Panc1 (cell line): ENCODE results near the gene TBKBP1. TPM values are rescaled to one million over a fixed set of nuclear protein-coding genes. Genes with fewer than 3 reads are reported as not detected.

ENCODE experiments used
- ATAC-seq: fragments of 200-7000 bp; cut with Tn5 transposase; 2 replicates; pipeline ENCODE4 v1.9.1; 2020; ENCODE audit warnings: mild to moderate bottlenecking, moderate library complexity
- BruUV-seq: library from RNA; stranded (reverse); fragments of 400-500 nt; replicated peaks from 2 replicates; lab custom pipeline; 2021; lab: Mats Ljungman, UMichigan
- CTCF ChIA-PET: fragments of 300-600 bp; sonication (Branson Sonifier 250); formaldehyde crosslinking; loops from one replicate; lab custom pipeline; 2022; ENCODE audit warnings: antibody characterized with exemption; lab: Charles Lee
- POLR2A ChIA-PET: fragments of 300-600 bp; sonication (Branson Sonifier 250); formaldehyde crosslinking; loops from one replicate; lab custom pipeline; 2022; ENCODE audit warnings: antibody characterized with exemption; lab: Charles Lee
- DNase-seq: peaks from one replicate; pipeline ENCODE4 v3.0.0-alpha.2; 2010; ENCODE audit warnings: low read depth, low spot score
- H3K27ac ChIP-seq: 2 replicates; pipeline ENCODE4 v1.5.1; 2011; ENCODE audit warnings: mild to moderate bottlenecking, low read length, inconsistent platforms
- H3K27me3 ChIP-seq: fragments of 200-500 bp; sonication (Bioruptor generic); 2 replicates; pipeline ENCODE4 v1.6.0; 2014; ENCODE audit warnings: low read length, inconsistent platforms; ENCODE audit not compliant: control insufficient read depth, insufficient read depth
- H3K36me3 ChIP-seq: fragments of 200-500 bp; sonication (Bioruptor generic); 2 replicates; pipeline ENCODE4 v1.5.1; 2014; ENCODE audit warnings: inconsistent platforms, mild to moderate bottlenecking, low read length, moderate library complexity; ENCODE audit not compliant: control insufficient read depth, insufficient read depth
- H3K4me1 ChIP-seq: 2 replicates; pipeline ENCODE4 v1.5.1; 2011; ENCODE audit warnings: inconsistent platforms, mild to moderate bottlenecking, low read length, moderate library complexity; ENCODE audit not compliant: control insufficient read depth, insufficient read depth
- H3K4me3 ChIP-seq, 2 experiments: 2 replicates each; pipeline ENCODE4 v1.5.1; 2011 to 2012; ENCODE audit warnings: low read depth in 2 of 2, low read length in 2 of 2, mild to moderate bottlenecking in 2 of 2, inconsistent platforms in 1 of 2, moderate library complexity in 1 of 2
- H3K9me3 ChIP-seq: fragments of 200-500 bp; sonication (Bioruptor generic); 2 replicates; pipeline ENCODE4 v1.5.1; 2014; ENCODE audit warnings: low read depth, mild to moderate bottlenecking, inconsistent platforms, low read length, moderate library complexity; ENCODE audit not compliant: control insufficient read depth, insufficient read depth
- POLR2AphosphoS5 ChIP-seq: IDR thresholded peaks from 2 replicates; pipeline ENCODE4 v1.6.1; 2012; ENCODE audit warnings: mild to moderate bottlenecking, low read depth, low read length, moderate library complexity
- SIN3A ChIP-seq: IDR thresholded peaks from 2 replicates; pipeline ENCODE4 v1.6.1; 2012; ENCODE audit warnings: low read depth, mild to moderate bottlenecking, low read length, moderate library complexity, borderline replicate concordance; ENCODE audit not compliant: insufficient read depth
- TCF7L2 ChIP-seq: IDR thresholded peaks from 2 replicates; pipeline ENCODE4 v1.6.1; 2011; ENCODE audit warnings: mild to moderate bottlenecking, low read depth, low read length, inconsistent platforms
- in situ Hi-C: cut with HindIII; loops from 2 replicates; pipeline ENCODE4 v1.10.0; 2016; ENCODE audit warnings: low sequenced_read_pairs, low pct_unique_long_range_greater_than_20kb
- intact Hi-C: fragments of 100-400 bp; cut with micrococcal nuclease; formaldehyde crosslinking; loops from one replicate; pipeline ENCODE4 v1.10.0; 2022; ENCODE audit not compliant: unreplicated experiment
- total RNA-seq: library from RNA; stranded (reverse); gene quantifications from one replicate; pipeline ENCODE4 v1.2.1, GENCODE V29; 2021; ENCODE audit not compliant: unreplicated experiment
- TF ChIP-seq, protein P1 (sequence below), 2 experiments: IDR thresholded peaks; 2 replicates each; pipeline ENCODE4 v1.6.1; 2011 to 2012; ENCODE audit warnings: low read depth in 2 of 2, control low read depth in 1 of 2, low read length in 1 of 2, mild to moderate bottlenecking in 1 of 2, moderate library complexity in 1 of 2; ENCODE audit not compliant: insufficient read depth in 1 of 2
- TF ChIP-seq, protein P2 (sequence below): fragments of 450-650 bp; IDR thresholded peaks from 2 replicates; pipeline ENCODE4 v1.5.1; 2017; ENCODE audit warnings: mild to moderate bottlenecking

TBKBP1 gene
- total RNA-seq, 1 experiment from 2014 or later = 12.0 TPM

DNA sequence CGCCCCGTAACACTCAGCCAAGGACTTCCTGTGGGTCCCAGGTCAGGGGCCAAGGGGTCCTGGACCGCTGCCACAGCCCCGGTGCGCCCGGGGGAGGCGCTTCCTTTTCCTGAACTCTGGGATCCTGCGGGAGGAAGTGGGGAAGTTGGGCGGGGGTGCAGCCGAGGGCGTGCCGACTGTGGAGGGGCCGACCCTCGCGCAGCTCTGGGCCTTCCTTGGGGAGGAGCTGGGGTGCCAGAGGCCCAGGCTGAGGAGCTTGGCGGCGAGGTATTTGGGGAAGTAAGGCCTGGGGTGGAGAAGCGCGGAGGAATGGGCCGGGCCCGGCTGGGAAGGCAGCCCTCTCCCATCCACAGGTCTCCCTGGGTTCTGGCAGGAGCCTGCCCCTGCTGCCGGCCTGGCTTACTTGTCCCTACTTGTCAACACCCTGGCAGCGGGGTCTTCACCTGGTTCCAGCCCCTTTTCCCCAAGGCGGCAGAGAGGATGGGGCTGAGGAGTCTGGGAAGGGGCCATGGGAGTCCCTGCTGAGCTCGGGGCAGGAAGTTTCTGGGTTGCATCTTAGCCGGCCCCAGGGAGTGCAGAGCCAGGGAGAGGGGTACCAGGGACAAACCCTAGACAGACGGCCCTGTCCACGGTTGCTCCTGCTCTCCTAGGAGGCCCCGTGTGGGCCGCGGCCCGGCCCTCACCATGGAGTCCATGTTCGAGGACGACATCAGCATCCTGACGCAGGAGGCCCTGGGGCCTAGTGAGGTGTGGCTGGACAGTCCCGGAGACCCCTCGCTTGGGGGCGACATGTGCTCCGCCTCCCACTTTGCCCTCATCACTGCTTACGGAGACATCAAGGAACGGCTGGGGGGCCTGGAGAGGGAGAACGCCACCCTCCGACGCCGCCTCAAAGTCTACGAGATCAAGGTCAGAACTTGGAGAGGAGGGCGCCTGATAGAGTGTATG is 1.7 kb downstream of the TBKBP1 start:
- H3K4me3 ChIP-seq = no peak overlapping the region; a peak in 1 of 4 replicates
- DNase-seq (no peak), ATAC-seq (no peak)
- H3K27ac ChIP-seq = no peak overlapping the region
- BruUV-seq = no TSS peak
- intact Hi-C loops = loop anchor here (5.0 kb wide), 1 partner anchor 107 kb away; no protein-coding TSS in a partner anchor
- peaks cover 11% of the 10 kb centered on the region for H3K4me1 ChIP-seq
- no peaks in the 10 kb centered on the region for H3K36me3 ChIP-seq
- TF ChIP-seq SIN3A (no peak), TCF7L2 (no peak), POLR2AphosphoS5 (no peak)
- TF ChIP-seq, protein P1, sequence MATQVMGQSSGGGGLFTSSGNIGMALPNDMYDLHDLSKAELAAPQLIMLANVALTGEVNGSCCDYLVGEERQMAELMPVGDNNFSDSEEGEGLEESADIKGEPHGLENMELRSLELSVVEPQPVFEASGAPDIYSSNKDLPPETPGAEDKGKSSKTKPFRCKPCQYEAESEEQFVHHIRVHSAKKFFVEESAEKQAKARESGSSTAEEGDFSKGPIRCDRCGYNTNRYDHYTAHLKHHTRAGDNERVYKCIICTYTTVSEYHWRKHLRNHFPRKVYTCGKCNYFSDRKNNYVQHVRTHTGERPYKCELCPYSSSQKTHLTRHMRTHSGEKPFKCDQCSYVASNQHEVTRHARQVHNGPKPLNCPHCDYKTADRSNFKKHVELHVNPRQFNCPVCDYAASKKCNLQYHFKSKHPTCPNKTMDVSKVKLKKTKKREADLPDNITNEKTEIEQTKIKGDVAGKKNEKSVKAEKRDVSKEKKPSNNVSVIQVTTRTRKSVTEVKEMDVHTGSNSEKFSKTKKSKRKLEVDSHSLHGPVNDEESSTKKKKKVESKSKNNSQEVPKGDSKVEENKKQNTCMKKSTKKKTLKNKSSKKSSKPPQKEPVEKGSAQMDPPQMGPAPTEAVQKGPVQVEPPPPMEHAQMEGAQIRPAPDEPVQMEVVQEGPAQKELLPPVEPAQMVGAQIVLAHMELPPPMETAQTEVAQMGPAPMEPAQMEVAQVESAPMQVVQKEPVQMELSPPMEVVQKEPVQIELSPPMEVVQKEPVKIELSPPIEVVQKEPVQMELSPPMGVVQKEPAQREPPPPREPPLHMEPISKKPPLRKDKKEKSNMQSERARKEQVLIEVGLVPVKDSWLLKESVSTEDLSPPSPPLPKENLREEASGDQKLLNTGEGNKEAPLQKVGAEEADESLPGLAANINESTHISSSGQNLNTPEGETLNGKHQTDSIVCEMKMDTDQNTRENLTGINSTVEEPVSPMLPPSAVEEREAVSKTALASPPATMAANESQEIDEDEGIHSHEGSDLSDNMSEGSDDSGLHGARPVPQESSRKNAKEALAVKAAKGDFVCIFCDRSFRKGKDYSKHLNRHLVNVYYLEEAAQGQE (IDR thresholded peaks at IDR 0.05; ENCODE audit: insufficient read depth in 1 of 2, low read depth in 2 of 2, low read length in 1 of 2) = no peak
- TF ChIP-seq, protein P2, sequence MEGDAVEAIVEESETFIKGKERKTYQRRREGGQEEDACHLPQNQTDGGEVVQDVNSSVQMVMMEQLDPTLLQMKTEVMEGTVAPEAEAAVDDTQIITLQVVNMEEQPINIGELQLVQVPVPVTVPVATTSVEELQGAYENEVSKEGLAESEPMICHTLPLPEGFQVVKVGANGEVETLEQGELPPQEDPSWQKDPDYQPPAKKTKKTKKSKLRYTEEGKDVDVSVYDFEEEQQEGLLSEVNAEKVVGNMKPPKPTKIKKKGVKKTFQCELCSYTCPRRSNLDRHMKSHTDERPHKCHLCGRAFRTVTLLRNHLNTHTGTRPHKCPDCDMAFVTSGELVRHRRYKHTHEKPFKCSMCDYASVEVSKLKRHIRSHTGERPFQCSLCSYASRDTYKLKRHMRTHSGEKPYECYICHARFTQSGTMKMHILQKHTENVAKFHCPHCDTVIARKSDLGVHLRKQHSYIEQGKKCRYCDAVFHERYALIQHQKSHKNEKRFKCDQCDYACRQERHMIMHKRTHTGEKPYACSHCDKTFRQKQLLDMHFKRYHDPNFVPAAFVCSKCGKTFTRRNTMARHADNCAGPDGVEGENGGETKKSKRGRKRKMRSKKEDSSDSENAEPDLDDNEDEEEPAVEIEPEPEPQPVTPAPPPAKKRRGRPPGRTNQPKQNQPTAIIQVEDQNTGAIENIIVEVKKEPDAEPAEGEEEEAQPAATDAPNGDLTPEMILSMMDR = no peak
- ChIA-PET CTCF (no interaction called here), POLR2A (no interaction called here)
- H3K9me3 ChIP-seq = no peaks in the 10 kb centered on the region
- no peaks in the 10 kb centered on the region for H3K27me3 ChIP-seq
- in situ Hi-C loops = no loop called here

DNA sequence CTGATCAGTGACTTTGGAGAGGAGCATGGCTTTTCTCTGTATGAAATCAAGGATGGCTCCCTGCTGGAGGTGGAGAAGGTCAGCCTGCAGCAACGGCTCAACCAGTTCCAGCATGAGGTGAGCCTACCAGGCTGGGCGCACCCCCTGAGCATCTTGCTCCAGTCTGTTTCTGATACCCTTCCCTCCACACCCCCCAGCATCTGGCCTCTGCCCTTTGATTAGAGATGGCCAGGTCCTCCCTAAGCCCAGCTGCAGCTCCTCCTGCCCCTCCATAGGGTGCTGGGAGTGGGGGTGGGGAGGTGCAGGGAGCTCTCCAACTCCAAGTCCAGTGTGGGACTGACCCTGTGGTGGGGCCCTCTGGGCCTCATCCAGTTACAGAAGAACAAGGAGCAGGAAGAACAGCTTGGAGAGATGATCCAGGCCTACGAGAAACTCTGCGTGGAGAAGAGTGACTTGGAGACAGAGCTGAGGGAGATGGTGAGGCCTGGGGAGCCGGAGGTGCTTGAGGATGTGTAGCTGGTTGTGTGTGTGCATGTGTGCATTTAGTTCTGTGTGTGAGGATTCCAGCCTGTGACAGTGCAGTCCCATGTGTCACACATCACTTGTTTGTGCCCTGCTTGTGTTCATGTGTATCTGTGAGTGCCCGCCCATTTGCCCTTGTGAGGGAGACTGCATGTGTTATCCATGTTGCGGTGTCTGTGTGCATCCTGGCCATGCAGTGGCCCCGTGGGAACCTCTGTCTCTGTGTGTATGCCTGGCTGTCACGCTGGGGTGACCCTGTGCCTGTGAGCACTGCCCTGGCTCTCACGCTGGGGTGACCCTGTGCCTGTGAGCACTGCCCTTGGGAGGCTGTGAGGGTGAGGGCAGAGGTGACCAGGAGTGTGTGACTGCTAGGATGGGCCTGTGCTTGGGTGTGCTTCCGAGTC is 3.0 kb downstream of the TBKBP1 start:
- in situ Hi-C loops (no loop called here), intact Hi-C loops (loop anchor here (5.0 kb wide), 1 partner anchor 105 kb away; no protein-coding TSS in a partner anchor)
- Histone ChIP-seq H3K9me3 (no peaks in the 10 kb centered on the region), H3K27ac (no peak overlapping the region), H3K27me3 (no peaks in the 10 kb centered on the region), H3K4me3 (no peak overlapping the region), H3K4me1 (peaks cover 11% of the 10 kb centered on the region), H3K36me3 (no peaks in the 10 kb centered on the region)
- BruUV-seq = no TSS peak
- DNase-seq (no peak), ATAC-seq (no peak)
- TF ChIP-seq, protein P1 (IDR thresholded peaks at IDR 0.05; ENCODE audit: insufficient read depth in 1 of 2, low read depth in 2 of 2, low read length in 1 of 2) = no peak
- ChIA-PET CTCF (interaction anchor here (0.8 to 1.4 kb wide), 2 partner anchors 9 to 93 kb away, joined by 5 to 12 read pairs; no protein-coding TSS in a partner anchor), POLR2A (interaction anchor here (0.6 kb wide), 1 partner anchor 264 kb away, joined by 5 read pairs; no protein-coding TSS in a partner anchor)
